ENCODE data around the gene XIST.
A peak's percentile ranks its signal among the peaks of the same experiment; 100 is the strongest.
"Not testable (repeated sequence)": the region's sequence is repeated elsewhere in the genome, so short reads cannot be mapped to it uniquely, and the experiment has no call there.

The XIST gene

GRCh38 chrX:73839152-73839551 is 13.4 kb downstream of the XIST start:
- no peak for DNase-seq (ENCODE audit: low read depth)

GRCh38 chrX:73838123-73838522 is 14.4 kb downstream of the XIST start:
- no peak for DNase-seq (ENCODE audit: low read depth)

GRCh38 chrX:73836956-73837477 is 15.5 kb downstream of the XIST start:
- no peak for DNase-seq (ENCODE audit: low read depth)

GRCh38 chrX:73834219-73834618 is 18.3 kb downstream of the XIST start:
- no peak for DNase-seq (ENCODE audit: low read depth)

- no peak for DNase-seq (ENCODE audit: low read depth)
Measured at GRCh38 chrX:73832319-73832718, 20.2 kb downstream of the XIST start.

GRCh38 chrX:73831500-73831899 is 21.0 kb downstream of the XIST start:
- DNase-seq (ENCODE audit: low read depth): no peak

DNA sequence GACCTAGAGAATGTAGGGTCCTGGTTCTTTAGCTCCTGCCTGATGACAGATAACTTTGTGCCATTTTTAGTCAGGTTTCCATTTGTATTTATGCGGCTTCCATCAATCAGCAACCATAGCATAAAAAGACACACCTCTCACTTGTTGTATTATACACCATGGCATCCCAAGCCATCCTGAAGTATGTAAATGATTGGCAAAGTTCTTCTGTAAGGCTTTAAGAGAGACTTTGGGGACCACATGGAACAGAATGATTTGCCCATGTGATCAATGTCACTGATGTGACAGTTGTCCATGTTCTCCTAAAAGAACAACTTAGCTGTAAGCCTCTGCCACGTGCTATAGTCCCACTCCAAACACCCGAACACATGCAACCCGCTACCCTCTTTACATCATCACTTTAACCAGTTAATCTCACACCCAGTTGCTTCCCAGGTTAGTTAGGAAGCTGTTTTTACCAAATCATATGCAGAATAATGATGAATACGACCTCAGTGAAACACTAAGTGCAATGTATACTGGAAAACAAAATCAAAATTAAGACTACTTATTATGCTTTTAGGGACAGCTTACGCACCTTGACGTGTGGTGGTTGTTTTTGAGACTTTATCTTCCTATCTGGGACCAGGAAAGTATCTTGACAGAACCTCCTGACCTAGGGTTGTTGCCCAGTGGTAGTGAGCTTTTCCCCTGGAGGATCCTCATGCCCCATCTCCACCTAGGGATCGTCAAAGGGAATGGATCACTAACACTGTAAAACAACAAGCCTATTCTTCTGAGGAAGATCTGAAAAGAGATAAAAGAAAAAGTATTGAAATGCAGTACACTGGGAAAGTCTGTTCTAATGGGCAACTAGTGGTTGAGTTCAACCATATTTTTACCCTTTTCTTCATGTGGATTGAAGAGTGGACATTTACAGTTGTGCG is 21.8 kb downstream of the XIST start:
- DNase-seq (ENCODE audit: low read depth): no peak

- DNase-seq (ENCODE audit: low read depth): no peak
Measured at GRCh38 chrX:73829890-73830466, 22.5 kb downstream of the XIST start.

DNA sequence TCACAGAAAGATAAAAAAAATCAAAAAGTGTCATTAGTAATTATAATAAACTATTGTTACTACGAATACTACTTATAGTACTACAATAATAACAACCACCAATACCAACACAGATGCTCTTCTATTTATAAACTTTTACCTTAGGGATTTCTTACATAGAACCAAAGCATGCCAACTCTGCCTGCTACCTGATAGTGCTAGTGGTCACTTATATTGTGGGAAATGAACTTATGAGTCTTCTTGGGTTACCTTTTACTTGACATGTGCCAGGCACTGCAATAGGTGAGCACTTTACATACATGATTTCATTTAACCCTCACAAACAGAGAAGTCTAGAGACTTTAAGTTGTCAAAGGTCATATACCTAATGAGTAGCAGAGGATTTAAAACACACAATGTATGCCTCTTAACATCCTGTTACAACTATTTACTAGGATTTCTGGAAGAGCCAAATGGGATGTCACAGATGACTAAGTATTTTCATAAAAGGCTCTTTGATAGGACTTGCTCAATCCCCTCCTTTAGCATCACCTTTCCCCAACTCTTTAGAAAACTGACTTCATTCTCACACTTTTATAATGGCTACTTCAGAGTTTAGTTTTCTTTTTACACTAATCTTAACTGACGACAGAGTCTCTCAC is 24.3 kb downstream of the XIST start:
- DNase-seq (ENCODE audit: low read depth): no peak

DNA sequence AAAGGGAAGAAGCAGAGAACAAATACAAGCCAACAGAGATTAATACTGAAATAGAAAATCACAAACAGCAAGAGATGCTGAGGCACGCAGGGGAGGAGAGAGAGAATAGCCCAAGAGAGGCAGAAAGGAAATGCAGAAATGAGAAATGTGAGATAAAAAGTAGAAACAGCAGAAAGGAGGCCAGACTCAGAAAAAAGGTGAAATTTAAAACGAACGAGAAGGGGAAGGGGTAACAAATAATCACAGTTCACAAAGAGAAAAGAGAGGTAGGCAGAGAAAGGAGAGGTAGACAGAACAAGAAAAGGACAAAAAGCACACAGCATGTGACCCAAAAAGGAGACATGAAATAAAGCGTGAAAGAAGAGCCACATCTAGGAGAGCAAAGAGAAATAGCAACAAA is 25.1 kb downstream of the XIST start:
- DNase-seq (ENCODE audit: low read depth): no peak

DNA sequence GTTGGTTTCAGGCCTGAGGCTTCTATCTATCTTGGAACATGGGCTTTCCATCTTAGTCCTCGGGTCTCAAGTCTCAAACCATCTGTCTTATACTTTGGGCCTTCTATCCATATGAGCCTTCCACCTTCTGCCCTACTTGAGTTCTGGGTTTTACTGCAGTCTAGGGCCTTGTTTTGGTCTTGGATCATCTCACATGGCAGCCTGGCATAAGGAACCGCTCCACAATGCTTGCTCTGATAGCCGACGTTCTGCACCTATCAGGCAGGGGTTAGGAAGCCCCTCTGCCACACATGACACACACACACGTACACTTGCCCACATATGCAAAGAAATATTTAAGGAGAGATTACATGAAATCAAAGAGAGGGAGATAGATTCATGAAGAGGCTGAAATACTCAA is 25.5 kb downstream of the XIST start:
- DNase-seq (ENCODE audit: low read depth): no peak

DNA sequence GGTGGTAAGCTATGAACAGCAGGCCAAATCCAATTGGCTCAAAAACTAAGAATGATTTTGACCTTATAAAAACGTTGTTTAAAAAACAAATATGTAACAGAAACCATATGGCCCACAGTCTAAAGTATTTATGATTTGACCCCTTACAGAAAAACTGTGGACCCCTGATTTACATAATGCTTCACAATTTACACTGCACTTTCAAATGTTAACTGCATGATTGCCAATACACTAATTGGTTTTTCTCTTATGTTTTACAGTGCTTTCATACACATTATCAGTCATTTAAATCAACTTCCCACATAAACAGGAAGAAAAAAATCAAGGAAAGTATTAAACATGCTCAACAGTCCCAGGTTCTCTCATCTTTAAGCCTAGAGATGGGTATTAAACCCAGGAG is 26.9 kb downstream of the XIST start:
- no peak for DNase-seq (ENCODE audit: low read depth)

GRCh38 chrX:73823473-73824004 is 29.0 kb downstream of the XIST start:
- DNase-seq (ENCODE audit: low read depth): no peak

- DNase-seq (ENCODE audit: low read depth): no peak
Measured at GRCh38 chrX:73822775-73823174, 29.7 kb downstream of the XIST start.

DNA sequence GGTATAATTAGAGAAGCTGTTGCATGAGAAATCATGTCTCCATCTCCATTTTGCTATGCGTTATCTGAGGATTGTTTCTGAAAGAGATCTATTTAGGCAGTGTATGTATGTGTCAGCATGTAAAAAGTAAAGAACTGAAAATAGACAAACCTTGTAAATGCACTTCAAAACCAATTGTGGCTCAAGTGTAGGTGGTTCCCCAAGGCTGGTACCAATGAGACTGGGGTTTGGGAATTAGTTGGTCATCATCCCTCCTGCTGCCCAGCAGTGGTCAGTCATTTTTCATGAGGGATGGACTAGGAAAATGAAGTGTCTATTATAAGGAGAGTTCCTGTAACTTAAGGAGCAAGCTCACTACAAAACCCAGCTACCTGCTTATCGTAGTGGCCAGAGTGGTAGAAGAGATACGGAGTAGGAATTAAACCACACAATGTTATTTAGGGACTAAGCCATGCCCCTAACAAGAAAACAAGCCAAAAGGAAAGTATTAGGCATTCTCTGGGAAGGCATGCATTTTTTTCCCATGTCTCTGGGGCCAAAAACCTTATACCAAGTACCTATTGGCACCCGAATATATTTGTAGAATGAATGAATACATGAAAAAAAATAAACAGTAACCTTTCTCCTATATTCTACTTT is 30.5 kb downstream of the XIST start:
- DNase-seq (ENCODE audit: low read depth): no peak

GRCh38 chrX:73819864-73820558 is 32.5 kb downstream of the XIST start:
- DNase-seq (ENCODE audit: low read depth): not testable (repeated sequence)

DNA sequence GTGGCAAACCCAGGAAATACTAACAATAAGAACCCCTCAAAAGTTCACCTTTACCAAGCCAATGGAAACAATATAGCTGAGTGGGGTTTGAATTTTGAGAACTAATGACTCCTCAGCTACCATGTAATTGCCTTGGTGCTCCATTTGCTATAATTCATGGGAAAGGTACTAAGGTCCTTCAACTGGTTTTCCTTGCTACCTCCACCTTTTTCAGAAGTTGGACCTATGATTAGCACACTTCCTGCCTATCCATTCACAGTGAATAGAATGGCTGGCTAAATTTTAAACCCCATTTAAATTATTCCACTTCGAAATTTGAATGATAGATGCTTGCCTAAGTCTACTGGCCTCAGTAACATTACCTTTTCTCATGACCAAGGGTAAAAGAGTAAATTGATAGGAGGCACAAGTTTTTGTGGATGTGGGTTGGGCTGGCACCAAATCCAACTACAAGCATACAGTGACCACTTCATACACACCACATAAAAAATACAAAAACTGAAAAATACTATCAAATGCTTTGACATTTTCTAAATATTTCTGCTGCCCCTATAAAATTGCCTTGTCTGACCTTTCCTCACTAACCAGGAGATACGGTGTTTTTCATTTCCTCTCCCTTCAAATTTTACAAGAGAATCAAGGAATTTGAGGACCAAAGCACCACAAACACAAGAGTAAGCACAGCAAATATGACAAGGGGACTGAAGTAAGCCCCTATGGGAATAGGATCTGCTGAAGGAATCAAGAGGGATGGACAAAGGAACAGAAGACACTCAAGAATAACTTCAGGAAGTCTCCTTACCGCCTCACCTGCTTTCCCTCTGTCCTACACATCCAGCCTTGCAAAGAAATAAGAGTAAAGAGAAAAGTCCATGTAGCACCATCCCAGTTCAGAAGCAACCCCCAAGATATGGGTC is 34.1 kb downstream of the XIST start:
- DNase-seq (ENCODE audit: low read depth): no peak

DNA sequence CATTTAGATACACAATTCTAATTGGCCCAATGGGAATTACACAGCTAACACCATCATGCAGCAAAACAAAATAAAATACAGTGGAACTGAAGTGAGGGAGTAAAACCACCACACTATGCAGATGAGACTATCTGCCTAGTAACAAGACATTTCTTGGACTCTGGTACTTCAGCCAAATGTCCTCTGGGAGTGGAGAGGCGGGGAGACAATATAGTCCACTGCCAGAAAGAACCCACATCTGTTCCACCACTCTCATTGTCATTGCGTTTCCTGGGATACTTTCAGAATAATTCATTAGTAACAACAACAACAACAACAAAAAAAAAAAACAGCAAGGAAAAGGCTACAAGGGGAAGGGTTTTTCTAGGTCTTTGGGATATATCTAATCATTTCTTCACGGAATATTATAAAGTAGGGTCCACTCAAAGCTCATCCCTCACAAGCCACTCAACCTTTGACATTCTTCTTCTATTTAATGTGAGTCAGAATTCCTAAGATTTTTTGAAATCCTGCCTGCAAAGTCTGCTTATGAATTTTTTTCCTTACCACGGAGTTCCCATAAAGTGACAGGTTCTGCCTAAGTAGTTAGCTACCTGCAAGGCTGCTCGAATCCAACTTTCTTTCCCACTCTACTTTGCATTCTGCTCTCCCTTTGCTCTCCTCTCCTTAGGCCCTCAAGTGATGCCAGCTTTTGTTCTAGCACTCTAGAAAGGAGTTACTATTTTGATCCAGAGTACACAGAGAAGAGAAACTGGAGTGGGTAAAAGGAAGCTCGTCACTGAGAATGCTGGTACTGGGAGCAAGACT is 34.9 kb downstream of the XIST start:
- DNase-seq (ENCODE audit: low read depth): peak; percentile 6

DNA sequence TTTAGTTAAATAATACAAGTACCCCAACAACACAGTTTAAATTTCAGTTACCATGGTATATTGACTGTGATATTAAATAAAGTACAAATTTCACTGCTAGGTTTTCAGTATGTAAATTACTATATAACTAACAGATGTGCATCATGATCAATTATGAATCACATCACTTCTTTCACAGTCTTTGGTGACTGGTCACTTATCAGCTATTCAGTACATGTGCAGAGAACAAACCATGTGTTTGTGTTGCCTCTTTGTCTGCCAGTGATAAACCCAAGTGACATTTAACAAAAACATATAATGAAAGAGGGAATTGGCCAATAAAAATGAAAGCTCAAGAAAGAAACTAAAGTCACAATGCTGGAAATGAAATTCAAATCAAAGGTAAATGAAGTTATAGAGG is 40.3 kb downstream of the XIST start:
- no peak for DNase-seq (ENCODE audit: low read depth)

- DNase-seq (ENCODE audit: low read depth): not testable (repeated sequence)
Measured at GRCh38 chrX:73804109-73804508, 48.4 kb downstream of the XIST start.

All from GM04503 (cell line).